Smooth muscle cell (in vitro differentiated cells): ENCODE results near the gene RADIL. TPM values are rescaled to one million over a fixed set of nuclear protein-coding genes. Genes with fewer than 3 reads are reported as not detected.

Experiments
- DNase-seq: peaks from one replicate; lab custom pipeline; 2025; ENCODE audit not compliant: unreplicated experiment; lab: John Stamatoyannopoulos, UW
- H2AFZ ChIP-seq: fragments of 200-600 bp; sonication (generic); 2 replicates; pipeline ENCODE4 v1.6.0; 2016; ENCODE audit warnings: antibody characterized with exemption, low read depth, mild to moderate bottlenecking
- H3F3A ChIP-seq: fragments of 200-600 bp; sonication (generic); 2 replicates; pipeline ENCODE4 v1.6.0; 2017; ENCODE audit warnings: antibody characterized with exemption, low read depth
- H3K27ac ChIP-seq: fragments of 200-600 bp; sonication (generic); 2 replicates; pipeline ENCODE4 v1.5.1; 2016; ENCODE audit warnings: low read depth, mild to moderate bottlenecking
- H3K27me3 ChIP-seq: fragments of 200-600 bp; sonication (generic); 2 replicates; pipeline ENCODE4 v1.6.1; 2016; ENCODE audit warnings: low read depth, mild to moderate bottlenecking
- H3K36me3 ChIP-seq: fragments of 200-600 bp; sonication (generic); 2 replicates; pipeline ENCODE4 v1.5.1; 2016; ENCODE audit warnings: low read depth
- H3K4me1 ChIP-seq: fragments of 200-600 bp; sonication (generic); 2 replicates; pipeline ENCODE4 v1.5.1; 2016; ENCODE audit warnings: low read depth
- H3K4me2 ChIP-seq: fragments of 200-600 bp; sonication (generic); 2 replicates; pipeline ENCODE4 v1.6.0; 2016; ENCODE audit warnings: mild to moderate bottlenecking
- H3K4me3 ChIP-seq: fragments of 200-600 bp; sonication (generic); 2 replicates; pipeline ENCODE4 v1.5.1; 2016; ENCODE audit warnings: mild to moderate bottlenecking
- H3K79me2 ChIP-seq: fragments of 200-600 bp; sonication (generic); 2 replicates; pipeline ENCODE4 v1.6.0; 2016; ENCODE audit warnings: low read depth, mild to moderate bottlenecking
- H3K9ac ChIP-seq: fragments of 200-600 bp; sonication (generic); 2 replicates; pipeline ENCODE4 v1.6.0; 2016; ENCODE audit warnings: low read depth
- H3K9me3 ChIP-seq: fragments of 200-600 bp; sonication (generic); replicated peaks from 2 replicates; pipeline ENCODE4 v1.5.1; 2016; ENCODE audit warnings: low read depth
- H4K20me1 ChIP-seq: fragments of 200-600 bp; sonication (generic); 2 replicates; pipeline ENCODE4 v1.6.0; 2016; ENCODE audit warnings: low read depth
- CTCF ChIP-seq: fragments of 200-600 bp; sonication (generic); IDR thresholded peaks from 2 replicates; pipeline ENCODE4 v1.5.1; 2017; ENCODE audit warnings: borderline replicate concordance, mild to moderate bottlenecking, antibody characterized with exemption; ENCODE audit not compliant: insufficient read depth, poor library complexity, severe bottlenecking
- WGBS: methylation state at CpG from one replicate; pipeline ENCODE4 v1.1.7; 2016; ENCODE audit warnings: low lambda C conversion rate; 5-methylcytosine and 5-hydroxymethylcytosine counted together
- polyA plus RNA-seq: library from polyadenylated mRNA; unstranded; fragments of >200 nt; fragmentation: Nextera tagmentation; extraction: Ambion mirVana; gene quantifications from 2 replicates; pipeline ENCODE4 v1.2.1, GENCODE V29; 2016
- total RNA-seq: library from RNA; depleted of rRNA; stranded (reverse); fragments of >200 nt; gene quantifications from 2 replicates; pipeline ENCODE4 v1.2.3, GENCODE V29; 2014

Gene RADIL
- total and polyA plus RNA-seq, 2 experiments from 2014 or later, result 4.7 to 10.7 TPM

GRCh38 chr7:4801839-4802231 lies 81.7 kb downstream of the RADIL start:
- no peaks in the 10 kb centered on the region for H3K4me1 ChIP-seq
- no peaks in the 10 kb centered on the region for H3K9me3 ChIP-seq
- no peak overlapping the region for H3K27ac ChIP-seq
- no peak for DNase-seq
- 94% methylated on average over 15 of the region's 18 CpGs for WGBS
- H3K4me3 ChIP-seq, result no peak overlapping the region
- no peaks in the 10 kb centered on the region for H4K20me1 ChIP-seq
- no peak overlapping the region for H2AFZ ChIP-seq
- no peaks in the 10 kb centered on the region for H3K27me3 ChIP-seq
- H3K9ac ChIP-seq, result no peak overlapping the region
- no peak overlapping the region for H3K4me2 ChIP-seq
- no peaks in the 10 kb centered on the region for H3K79me2 ChIP-seq
- no peak for TF ChIP-seq CTCF
- H3K36me3 ChIP-seq, result no peaks in the 10 kb centered on the region
- no peaks in the 10 kb centered on the region for H3F3A ChIP-seq

GRCh38 chr7:4800926-4801838 lies 82.3 kb downstream of the RADIL start:
- H3K4me2 ChIP-seq, result no peak overlapping the region
- H3K9ac ChIP-seq, result no peak overlapping the region
- no peaks in the 10 kb centered on the region for H3K9me3 ChIP-seq
- no peaks in the 10 kb centered on the region for H3F3A ChIP-seq
- H3K4me3 ChIP-seq, result no peak overlapping the region
- WGBS, result 92% methylated on average over 26 of the region's 27 CpGs
- no peaks in the 10 kb centered on the region for H3K36me3 ChIP-seq
- no peaks in the 10 kb centered on the region for H3K79me2 ChIP-seq
- H3K27ac ChIP-seq, result no peak overlapping the region
- DNase-seq, result no peak
- H3K4me1 ChIP-seq, result no peaks in the 10 kb centered on the region
- no peak for TF ChIP-seq CTCF
- no peaks in the 10 kb centered on the region for H3K27me3 ChIP-seq
- H4K20me1 ChIP-seq, result no peaks in the 10 kb centered on the region
- no peak overlapping the region for H2AFZ ChIP-seq

GRCh38 chr7:4800487-4800886 lies 83.0 kb downstream of the RADIL start:
- Histone ChIP-seq H3K79me2 (no peaks in the 10 kb centered on the region), H3K4me1 (no peaks in the 10 kb centered on the region), H3K36me3 (no peaks in the 10 kb centered on the region), H3K4me2 (no peak overlapping the region), H3K9me3 (no peaks in the 10 kb centered on the region), H2AFZ (no peak overlapping the region), H3K9ac (no peak overlapping the region), H4K20me1 (no peaks in the 10 kb centered on the region), H3K27ac (no peak overlapping the region), H3F3A (no peaks in the 10 kb centered on the region), H3K27me3 (no peaks in the 10 kb centered on the region), H3K4me3 (no peak overlapping the region)
- no peak for TF ChIP-seq CTCF
- no peak for DNase-seq
- 88% methylated on average over 8 of the region's 10 CpGs for WGBS
